Skeletal muscle cell (primary cell): ENCODE measurements around the gene MYBPC1.
A peak's percentile ranks its signal among the peaks of the same experiment; 100 is the strongest.

ENCODE experiments used
- DNase-seq: peaks from one replicate; pipeline ENCODE4 v3.0.0-alpha.2; 2010; ENCODE audit warnings: low read depth
- H3K4me3 ChIP-seq: 2 replicates; pipeline ENCODE4 v1.5.1; 2011; ENCODE audit warnings: low read depth, mild to moderate bottlenecking, control low read depth, low read length, moderate library complexity

The MYBPC1 gene

DNA sequence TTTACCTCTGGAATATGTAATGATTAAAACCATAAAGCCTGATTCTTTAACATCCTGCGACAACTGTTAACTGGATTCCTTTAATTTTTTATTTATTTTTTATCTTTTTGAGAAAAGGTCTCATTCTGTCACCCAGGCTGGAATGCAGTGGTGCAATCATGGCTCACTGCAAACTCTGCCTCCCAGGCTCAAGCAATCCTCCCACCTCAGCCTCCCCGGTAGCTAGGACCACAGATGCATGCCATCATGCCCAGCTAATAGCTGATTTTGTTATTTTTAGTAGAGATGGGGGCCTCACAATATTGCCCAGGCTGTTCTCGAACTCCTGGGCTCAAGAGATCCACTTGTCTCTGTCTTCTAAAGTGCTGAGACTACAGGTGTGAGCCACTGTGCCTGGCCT, 3.7 kb downstream of the MYBPC1 start:
- no peak for DNase-seq
- no peak overlapping the region for H3K4me3 ChIP-seq

GRCh38 chr12:101599311-101599710, 4.5 kb downstream of the MYBPC1 start:
- DNase-seq: no peak
- no peak overlapping the region for H3K4me3 ChIP-seq

DNA sequence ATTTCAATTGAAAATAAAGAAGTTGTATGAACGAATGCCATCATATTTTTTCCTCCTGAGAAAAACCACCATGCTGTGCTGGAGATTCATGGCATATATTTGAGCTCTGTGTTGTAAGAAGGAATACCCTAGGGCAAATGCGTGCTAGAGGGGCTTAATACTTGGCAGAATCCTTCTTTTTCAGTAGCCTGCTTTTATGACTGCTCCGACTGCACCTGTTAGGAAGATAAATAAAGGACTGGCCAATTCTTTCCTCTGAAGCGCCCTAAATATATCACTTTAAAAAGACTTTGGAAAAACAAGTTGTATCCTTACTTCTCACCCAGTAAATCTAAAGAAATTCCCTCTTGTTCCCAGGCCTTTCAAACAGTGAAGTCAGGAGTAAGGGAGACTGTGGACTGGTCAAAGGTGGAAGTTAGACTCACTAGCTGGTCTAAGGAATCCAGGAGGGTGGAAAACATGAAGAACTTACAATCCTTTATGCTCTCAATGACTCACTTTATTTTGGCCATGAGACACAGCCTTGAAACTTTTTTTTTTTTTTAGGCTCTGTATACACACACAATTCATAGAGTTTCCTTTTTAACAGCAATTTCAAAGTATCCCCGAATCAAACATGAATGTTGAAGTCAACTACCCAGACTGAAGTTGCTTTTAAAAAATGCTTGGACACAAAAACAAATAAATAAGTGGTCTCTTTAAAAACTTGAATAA, 5.2 kb downstream of the MYBPC1 start:
- H3K4me3 ChIP-seq: no peak overlapping the region
- peak; percentile 5 for DNase-seq

DNA sequence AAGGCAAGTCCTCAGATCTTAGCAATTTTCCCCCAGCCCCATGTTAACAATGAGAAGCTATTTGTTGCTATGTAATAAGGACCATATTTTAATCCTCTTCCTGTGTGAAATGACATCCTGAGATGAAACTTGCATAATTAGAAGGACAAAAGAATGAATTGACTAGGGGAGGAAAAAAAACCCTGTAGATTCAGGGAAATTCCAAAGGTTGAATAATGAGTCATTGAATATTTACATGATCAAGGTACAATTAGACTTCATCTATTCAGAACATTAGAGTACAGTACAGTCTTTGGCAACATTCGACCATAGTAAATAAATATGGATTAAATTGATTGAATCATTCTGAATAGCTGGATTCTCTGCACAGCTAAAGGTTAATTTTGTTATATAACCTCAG, 9.4 kb downstream of the MYBPC1 start:
- no peak for DNase-seq
- H3K4me3 ChIP-seq: no peak overlapping the region

GRCh38 chr12:101607894-101608293, 13.1 kb downstream of the MYBPC1 start:
- H3K4me3 ChIP-seq: no peak overlapping the region
- no peak for DNase-seq

DNA sequence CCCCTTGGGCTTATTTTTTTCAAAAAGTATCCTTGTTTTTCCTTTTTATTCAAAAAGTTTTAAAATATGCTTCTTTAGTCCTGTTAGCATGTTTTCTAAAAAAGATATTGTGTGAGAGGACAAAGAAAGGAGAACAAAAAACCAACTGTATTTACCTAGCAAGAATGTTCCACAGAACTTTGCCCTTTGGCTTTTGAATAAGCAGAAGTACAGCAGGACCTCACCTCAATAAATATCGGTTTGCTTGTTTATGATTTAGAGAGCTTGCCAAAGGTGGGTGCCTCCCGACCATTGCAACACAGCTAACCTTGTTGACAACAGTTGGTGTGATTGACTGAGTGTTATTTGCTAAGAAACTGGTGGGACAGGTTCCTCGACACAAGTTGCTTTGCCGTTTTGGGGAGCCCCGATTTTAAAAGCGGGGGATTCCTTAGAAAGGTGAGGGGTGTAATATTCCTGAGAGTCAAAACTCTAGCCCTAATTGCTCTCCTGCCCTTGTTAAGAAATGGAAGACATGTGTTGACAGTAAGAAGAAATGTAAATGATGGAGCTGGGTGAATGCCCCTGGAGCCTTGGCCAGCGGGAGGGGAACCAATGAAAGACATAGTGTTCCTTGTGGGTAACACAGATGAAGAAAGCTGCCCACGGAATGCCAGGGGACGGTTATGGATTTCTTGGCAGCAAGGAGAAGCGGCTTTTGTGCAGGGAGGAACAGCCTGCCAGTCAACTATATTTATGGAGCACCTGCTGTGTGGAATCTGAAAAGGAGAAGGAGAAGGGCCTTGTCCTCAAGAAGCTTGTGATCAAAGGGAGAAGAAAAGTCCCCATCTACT, 13.7 kb downstream of the MYBPC1 start:
- DNase-seq: no peak
- H3K4me3 ChIP-seq: no peak overlapping the region

DNA sequence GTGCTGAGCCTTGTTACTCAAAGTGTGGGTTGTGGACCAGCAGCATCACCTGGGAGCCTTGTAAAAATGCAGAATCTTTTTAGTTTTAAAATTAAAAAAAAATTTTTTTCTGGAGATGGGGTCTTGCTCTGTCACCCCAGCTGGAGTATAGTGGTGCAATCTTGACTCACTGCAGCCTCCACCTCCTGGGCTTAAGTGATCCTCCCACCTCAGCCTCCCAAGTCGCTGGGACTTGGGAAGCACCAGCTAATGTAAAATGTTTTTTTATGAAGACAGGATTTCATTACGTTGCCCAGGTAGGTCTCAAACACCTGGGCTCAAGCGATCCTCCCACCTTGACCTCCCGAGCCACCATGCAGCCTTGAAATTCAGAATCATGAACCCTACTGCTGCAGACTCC, 14.4 kb downstream of the MYBPC1 start:
- no peak for DNase-seq
- H3K4me3 ChIP-seq: no peak overlapping the region

GRCh38 chr12:101612160-101612916, 17.6 kb downstream of the MYBPC1 start:
- no peak for DNase-seq
- no peak overlapping the region for H3K4me3 ChIP-seq

- H3K4me3 ChIP-seq: no peak overlapping the region
These were observed 21.3 kb downstream of the MYBPC1 start for GRCh38 chr12:101616027-101616494.

DNA sequence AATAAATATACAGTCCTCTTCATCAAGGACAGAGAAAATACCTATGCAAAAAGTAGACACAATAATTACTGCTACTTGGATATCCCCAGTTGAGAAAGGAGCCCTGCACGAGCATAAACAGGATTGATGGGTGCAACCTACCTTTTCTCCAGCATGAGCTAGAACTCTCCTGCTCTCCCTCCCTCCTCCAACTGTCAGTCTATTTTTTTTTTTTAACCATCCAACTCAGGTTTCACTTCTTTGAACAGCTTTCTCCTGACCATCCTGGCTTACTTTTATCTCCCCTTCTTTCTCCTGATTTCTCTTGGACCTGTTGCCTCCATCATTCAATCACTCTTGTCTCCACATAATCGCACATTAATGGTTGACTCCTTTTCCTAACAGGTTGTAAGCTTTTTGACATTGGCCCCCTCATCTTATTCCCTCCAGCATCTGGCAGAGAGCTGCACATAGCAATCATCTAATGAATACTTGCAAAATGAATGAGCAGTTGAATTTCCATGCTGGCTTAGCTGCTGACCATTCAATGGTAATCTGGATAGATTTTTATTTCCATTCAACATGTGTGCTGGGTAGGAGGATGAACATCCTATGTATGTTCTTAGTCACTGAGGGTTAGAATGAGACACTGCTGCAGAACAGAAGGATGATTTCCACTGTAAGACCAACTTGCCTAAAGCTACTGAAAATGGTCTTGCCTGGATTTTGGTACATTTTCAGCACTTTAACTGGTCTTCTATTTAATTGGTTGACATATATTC, 24.4 kb downstream of the MYBPC1 start:
- no peak overlapping the region for H3K4me3 ChIP-seq
- DNase-seq: no peak

More at GRCh38 chr12:101616027-101616494, 21.3 kb downstream of the MYBPC1 start:
- no peak for DNase-seq

DNA sequence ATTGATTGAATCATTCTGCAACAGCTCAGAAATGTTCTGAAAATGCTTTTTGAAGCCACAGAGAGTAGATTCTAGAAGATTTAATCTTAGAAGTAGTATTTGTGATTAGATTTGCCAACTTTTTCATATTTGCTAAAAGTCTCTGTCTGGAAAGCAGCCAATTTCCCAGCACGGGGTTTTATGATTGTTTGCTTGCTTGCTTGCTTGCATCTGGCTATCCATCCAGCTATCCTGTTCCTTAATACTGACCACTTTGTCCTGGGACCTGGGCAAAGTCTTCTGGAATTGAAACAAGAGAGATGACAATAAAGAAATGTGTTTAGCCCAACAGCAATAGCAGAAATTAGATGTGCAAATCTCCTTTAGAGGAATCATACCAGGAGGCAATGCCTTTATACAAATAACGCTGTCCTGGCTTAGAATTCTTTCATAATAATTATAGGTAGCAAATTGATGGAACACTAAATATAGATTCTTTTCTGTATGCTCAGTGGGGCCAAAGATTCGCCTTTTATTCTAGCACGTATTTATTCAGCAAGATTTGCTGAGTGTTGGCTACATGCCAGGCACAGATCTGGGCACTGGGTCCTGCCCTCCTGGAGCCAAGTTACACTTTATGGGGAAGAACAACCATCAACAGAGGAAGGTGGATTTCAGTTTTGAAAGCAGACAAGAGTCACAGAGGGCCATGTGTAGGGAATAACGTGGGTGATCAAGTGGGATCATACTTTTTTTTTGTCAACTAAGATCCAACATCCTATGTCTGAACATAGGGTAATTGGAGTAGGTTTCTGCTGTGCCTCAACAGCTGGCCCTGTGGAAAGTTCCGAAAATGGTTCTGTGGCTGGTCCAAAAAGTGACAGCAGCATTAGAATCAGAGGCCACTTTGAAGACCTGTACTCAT, 25.3 kb downstream of the MYBPC1 start:
- no peak for DNase-seq
- H3K4me3 ChIP-seq: no peak overlapping the region

GRCh38 chr12:101620762-101621133, 26.0 kb downstream of the MYBPC1 start:
- DNase-seq: no peak
- no peak overlapping the region for H3K4me3 ChIP-seq

- H3K4me3 ChIP-seq: no peak overlapping the region
- DNase-seq: no peak
These were observed 33.9 kb downstream of the MYBPC1 start for GRCh38 chr12:101628676-101629075.

DNA sequence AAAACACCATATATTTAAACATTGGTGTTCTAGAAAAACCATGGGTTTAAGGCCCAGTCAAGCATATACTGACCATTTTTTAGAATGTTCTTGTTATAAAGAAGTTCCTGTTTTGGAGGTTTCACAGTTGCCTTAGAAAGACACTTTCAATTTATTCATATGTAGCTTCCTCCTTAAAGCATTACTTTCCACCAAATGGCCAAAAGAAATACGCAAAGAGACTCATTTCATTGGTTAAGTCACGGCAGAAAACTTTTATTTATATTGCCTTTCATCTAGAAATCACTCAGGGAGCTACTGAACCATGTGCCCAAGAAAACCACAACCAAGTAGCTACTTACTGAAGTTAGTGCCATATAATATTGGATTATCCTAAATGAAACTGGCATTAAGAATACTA, 40.0 kb downstream of the MYBPC1 start:
- no peak overlapping the region for H3K4me3 ChIP-seq
- DNase-seq: no peak

- DNase-seq: no peak
- H3K4me3 ChIP-seq: no peak overlapping the region
These were observed 43.2 kb downstream of the MYBPC1 start for GRCh38 chr12:101637936-101638335.

- DNase-seq: no peak
- peak overlapping the region; percentile 14 for H3K4me3 ChIP-seq
These were observed 47.6 kb downstream of the MYBPC1 start for GRCh38 chr12:101642115-101643067.

GRCh38 chr12:101647711-101648110, 52.9 kb downstream of the MYBPC1 start:
- no peak for DNase-seq
- H3K4me3 ChIP-seq: no peak overlapping the region
